WTC11 (cell line): ENCODE results near the gene NSFL1C. TPM values are rescaled to one million over a fixed set of nuclear protein-coding genes. Genes with fewer than 3 reads are reported as not detected.

Source experiments
- ATAC-seq: fragments of 200-7000 bp; cut with Tn5 transposase; 2 replicates; pipeline ENCODE4 v1.10.0; 2021; ENCODE audit warnings: mild to moderate bottlenecking, moderate library complexity
- CTCF ChIA-PET: fragments of 300-600 bp; sonication (Branson Sonifier 250); formaldehyde crosslinking; loops from one replicate; lab custom pipeline; 2021; ENCODE audit warnings: antibody characterized with exemption; lab: Charles Lee
- POLR2A ChIA-PET: fragments of 350-600 bp; sonication (Branson Sonifier 250); formaldehyde crosslinking; loops from one replicate; lab custom pipeline; 2021; ENCODE audit warnings: antibody characterized with exemption; lab: Charles Lee
- DNase-seq: peaks from one replicate; pipeline ENCODE4 v3.0.0; 2021; ENCODE audit warnings: low spot score
- H3K27ac Mint-ChIP-seq: 2 replicates; pipeline ENCODE4 v1.8.0; 2021; ENCODE audit warnings: mixed read lengths
- H3K27me3 Mint-ChIP-seq: 2 replicates; pipeline ENCODE4 v1.8.0; 2021; ENCODE audit warnings: low read depth, mild to moderate bottlenecking, moderate library complexity, mixed read lengths
- H3K36me3 Mint-ChIP-seq: 2 replicates; pipeline ENCODE4 v1.8.0; 2021; ENCODE audit warnings: mixed read lengths
- H3K4me1 Mint-ChIP-seq: 2 replicates; pipeline ENCODE4 v1.8.0; 2022; ENCODE audit warnings: mixed read lengths
- H3K4me3 Mint-ChIP-seq: 2 replicates; pipeline ENCODE4 v1.8.0; 2021; ENCODE audit warnings: mild to moderate bottlenecking, moderate library complexity, mixed read lengths
- H3K9me3 Mint-ChIP-seq: 2 replicates; pipeline ENCODE4 v1.8.0; 2021; ENCODE audit warnings: mixed read lengths
- ATF1 ChIP-seq: sonication (generic); formaldehyde crosslinking; IDR thresholded peaks from 2 replicates; pipeline ENCODE4 v1.8.1; 2023; ENCODE audit warnings: mild to moderate bottlenecking, moderate library complexity, missing genetic modification reagents
- CBFB ChIP-seq: sonication (generic); formaldehyde crosslinking; IDR thresholded peaks from 2 replicates; pipeline ENCODE4 v1.8.1; 2022; ENCODE audit warnings: mild to moderate bottlenecking, low read depth, missing genetic modification reagents
- CREB1 ChIP-seq: sonication (generic); formaldehyde crosslinking; IDR thresholded peaks from 2 replicates; pipeline ENCODE4 v1.8.0; 2023; ENCODE audit warnings: mild to moderate bottlenecking, missing genetic modification reagents
- ELF4 ChIP-seq: sonication (generic); formaldehyde crosslinking; IDR thresholded peaks from 2 replicates; pipeline ENCODE4 v1.8.1; 2022; ENCODE audit warnings: low read depth, mild to moderate bottlenecking, moderate library complexity, missing genetic modification reagents
- ESRRA ChIP-seq: sonication (generic); formaldehyde crosslinking; IDR thresholded peaks from 2 replicates; pipeline ENCODE4 v1.8.1; 2022; ENCODE audit warnings: mild to moderate bottlenecking, missing genetic modification reagents, borderline replicate concordance
- FOXJ3 ChIP-seq: sonication (generic); formaldehyde crosslinking; IDR thresholded peaks from 2 replicates; pipeline ENCODE4 v1.9.0; 2021; ENCODE audit warnings: missing genetic modification reagents, mild to moderate bottlenecking, borderline replicate concordance
- JAZF1 ChIP-seq: fragments of 250-450 bp; sonication (Bioruptor Pico); IDR thresholded peaks from 2 replicates; pipeline ENCODE4 v1.9.0; 2021; ENCODE audit warnings: moderate library complexity, mild to moderate bottlenecking, inconsistent platforms
- JUN ChIP-seq: sonication (generic); formaldehyde crosslinking; IDR thresholded peaks from 2 replicates; pipeline ENCODE4 v1.8.0; 2023; ENCODE audit warnings: mild to moderate bottlenecking, missing genetic modification reagents
- NFYB ChIP-seq: sonication (generic); formaldehyde crosslinking; conservative IDR thresholded peaks from 2 replicates; pipeline ENCODE4 v1.8.0; 2022; ENCODE audit warnings: low read depth, missing genetic modification reagents
- RORB ChIP-seq: fragments of 250-450 bp; sonication (Bioruptor Pico); IDR thresholded peaks from 2 replicates; pipeline ENCODE4 v1.9.0; 2021; ENCODE audit warnings: mild to moderate bottlenecking
- SP1 ChIP-seq: sonication (generic); formaldehyde crosslinking; conservative IDR thresholded peaks from 2 replicates; pipeline ENCODE4 v1.8.1; 2022; ENCODE audit warnings: missing genetic modification reagents
- TP53 ChIP-seq: sonication (generic); formaldehyde crosslinking; IDR thresholded peaks from 2 replicates; pipeline ENCODE4 v1.8.1; 2023; ENCODE audit warnings: mild to moderate bottlenecking, missing genetic modification reagents
- USF1 ChIP-seq: sonication (generic); formaldehyde crosslinking; IDR thresholded peaks from 2 replicates; pipeline ENCODE4 v1.8.0; 2022; ENCODE audit warnings: mild to moderate bottlenecking, missing genetic modification reagents
- ZNF232 ChIP-seq: sonication (generic); formaldehyde crosslinking; IDR thresholded peaks from 2 replicates; pipeline ENCODE4 v1.8.0; 2022; ENCODE audit warnings: mild to moderate bottlenecking, missing genetic modification reagents
- ZNF423 ChIP-seq: fragments of 250-450 bp; sonication (Bioruptor Pico); IDR thresholded peaks from 2 replicates; pipeline ENCODE4 v2.1.2; 2022; ENCODE audit warnings: mild to moderate bottlenecking, moderate library complexity
- total RNA-seq: library from RNA; stranded (reverse); gene quantifications from 3 replicates; pipeline ENCODE4 v1.2.3, GENCODE V29; 2021
- TF ChIP-seq, protein P1 (sequence below): sonication (generic); formaldehyde crosslinking; IDR thresholded peaks from 2 replicates; pipeline ENCODE4 v1.8.0; 2022; ENCODE audit warnings: mild to moderate bottlenecking, missing genetic modification reagents
- TF ChIP-seq, protein P2 (sequence below): fragments of 250-450 bp; sonication (Bioruptor Pico); conservative IDR thresholded peaks from 2 replicates; pipeline ENCODE4 v1.9.0; 2021; ENCODE audit warnings: mild to moderate bottlenecking
- TF ChIP-seq, protein P3 (sequence below): sonication (generic); formaldehyde crosslinking; conservative IDR thresholded peaks from 2 replicates; pipeline ENCODE4 v1.8.1; 2022; ENCODE audit warnings: mild to moderate bottlenecking, missing genetic modification reagents
- TF ChIP-seq, protein P4 (sequence below): fragments of 250-450 bp; sonication (Bioruptor Pico); IDR thresholded peaks from 2 replicates; pipeline ENCODE4 v2.1.2; 2022; ENCODE audit warnings: mild to moderate bottlenecking, moderate library complexity
- TF ChIP-seq, protein P5 (sequence below): sonication (generic); formaldehyde crosslinking; IDR thresholded peaks from 2 replicates; pipeline ENCODE4 v1.8.0; 2023; ENCODE audit warnings: missing genetic modification reagents, mild to moderate bottlenecking, borderline replicate concordance

The NSFL1C gene
- total RNA-seq, 1 experiment from 2014 or later = 85.5 TPM

DNA sequence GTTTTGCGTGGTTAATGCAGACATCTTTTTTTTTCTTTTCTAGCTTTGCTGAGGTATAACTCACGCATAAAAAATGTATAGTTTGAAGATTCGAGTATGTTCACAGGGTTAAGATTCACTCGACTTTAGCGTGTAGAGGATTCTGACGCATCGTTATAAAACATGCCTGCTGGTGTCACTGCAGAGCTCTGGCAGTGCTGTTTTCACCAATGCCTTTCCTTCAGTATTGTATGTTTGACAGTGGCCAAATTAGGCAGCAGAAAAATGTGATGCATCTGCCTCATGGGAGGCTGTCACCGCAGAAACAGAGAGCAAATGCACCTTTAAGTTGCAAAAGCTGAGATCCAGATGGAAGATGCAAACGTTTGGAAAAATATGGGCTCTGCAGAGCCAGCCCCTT is 42.6 kb upstream of the NSFL1C start (continued):
- TF ChIP-seq CREB1 (CRISPR knock-in tag) = no peak
- TF ChIP-seq TP53 (CRISPR knock-in tag) = no peak
- no peak for TF ChIP-seq SP1 (CRISPR knock-in tag)
- TF ChIP-seq ESRRA = no peak

DNA sequence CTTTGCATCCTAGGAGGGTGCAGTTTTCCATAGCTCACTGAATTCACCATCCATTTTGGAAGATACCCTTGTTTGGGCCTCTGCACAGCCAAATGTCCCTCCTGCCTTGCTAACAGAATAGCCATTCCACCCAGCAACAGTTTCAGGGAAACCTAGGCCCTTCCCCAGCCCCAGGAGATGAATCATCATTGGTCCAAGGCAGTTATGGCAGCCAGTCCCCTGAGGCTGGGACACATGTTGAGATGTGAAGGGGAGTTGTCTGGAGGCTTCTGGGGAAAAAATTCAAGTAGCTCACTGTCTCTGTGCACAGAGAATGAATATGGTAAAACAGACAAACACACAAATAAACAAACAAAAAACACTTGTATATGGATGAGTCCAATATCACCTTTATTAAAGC is 41.9 kb upstream of the NSFL1C start:
- Mint-ChIP-seq H3K27ac (no peak overlapping the region), H3K4me1 (no peaks in the 10 kb centered on the region), H3K4me3 (no peak overlapping the region), H3K9me3 (peaks cover 6% of the 10 kb centered on the region), H3K36me3 (no peaks in the 10 kb centered on the region; the same call in 1 of the 2 replicates), H3K27me3 (peaks cover 23% of the 10 kb centered on the region)
- DNase-seq (no peak), ATAC-seq (no peak)
- TF ChIP-seq USF1 (no peak), SP1 (CRISPR knock-in tag) (no peak), ZNF423 (no peak), NFYB (CRISPR knock-in tag) (no peak), FOXJ3 (CRISPR knock-in tag) (no peak), ATF1 (CRISPR knock-in tag) (no peak), CBFB (CRISPR knock-in tag) (no peak), JUN (no peak)
- TF ChIP-seq, protein P1, sequence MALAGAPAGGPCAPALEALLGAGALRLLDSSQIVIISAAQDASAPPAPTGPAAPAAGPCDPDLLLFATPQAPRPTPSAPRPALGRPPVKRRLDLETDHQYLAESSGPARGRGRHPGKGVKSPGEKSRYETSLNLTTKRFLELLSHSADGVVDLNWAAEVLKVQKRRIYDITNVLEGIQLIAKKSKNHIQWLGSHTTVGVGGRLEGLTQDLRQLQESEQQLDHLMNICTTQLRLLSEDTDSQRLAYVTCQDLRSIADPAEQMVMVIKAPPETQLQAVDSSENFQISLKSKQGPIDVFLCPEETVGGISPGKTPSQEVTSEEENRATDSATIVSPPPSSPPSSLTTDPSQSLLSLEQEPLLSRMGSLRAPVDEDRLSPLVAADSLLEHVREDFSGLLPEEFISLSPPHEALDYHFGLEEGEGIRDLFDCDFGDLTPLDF (CRISPR knock-in tag) = no peak
- TF ChIP-seq, protein P2, sequence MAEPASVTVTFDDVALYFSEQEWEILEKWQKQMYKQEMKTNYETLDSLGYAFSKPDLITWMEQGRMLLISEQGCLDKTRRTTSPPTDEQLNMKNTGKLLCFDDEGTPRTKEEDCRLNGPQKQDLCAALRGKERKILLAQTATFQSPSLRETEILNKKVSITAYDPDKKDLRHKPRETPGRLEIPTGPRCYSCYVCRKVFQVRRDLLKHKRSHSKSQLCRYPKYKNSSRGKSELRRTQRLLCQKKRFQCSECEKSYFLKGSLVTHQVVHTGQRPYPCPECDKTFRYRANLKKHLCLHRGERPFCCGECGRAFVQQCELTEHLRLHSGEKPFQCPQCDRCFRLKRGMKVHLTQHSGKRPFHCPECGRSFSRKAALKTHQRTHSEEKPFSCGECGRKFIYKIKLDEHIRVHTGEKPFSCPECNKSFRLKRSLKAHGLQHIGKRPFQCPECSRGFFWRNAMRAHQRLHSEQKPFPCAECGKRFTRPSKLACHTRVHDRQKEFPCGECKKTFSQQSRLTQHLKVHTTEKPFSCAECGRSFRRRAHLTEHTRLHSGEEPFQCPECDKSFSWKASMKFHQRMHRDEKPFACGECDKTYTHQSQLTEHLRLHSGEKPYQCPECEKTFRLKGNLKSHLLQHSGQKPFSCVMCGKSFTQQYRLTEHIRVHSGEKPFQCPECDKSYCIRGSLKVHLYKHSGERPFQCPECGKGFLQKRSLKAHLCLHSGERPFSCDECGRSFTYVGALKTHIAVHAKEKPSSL (CRISPR knock-in tag) = no peak
- TF ChIP-seq, protein P3, sequence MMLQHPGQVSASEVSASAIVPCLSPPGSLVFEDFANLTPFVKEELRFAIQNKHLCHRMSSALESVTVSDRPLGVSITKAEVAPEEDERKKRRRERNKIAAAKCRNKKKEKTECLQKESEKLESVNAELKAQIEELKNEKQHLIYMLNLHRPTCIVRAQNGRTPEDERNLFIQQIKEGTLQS (CRISPR knock-in tag) = no peak
- TF ChIP-seq, protein P4, sequence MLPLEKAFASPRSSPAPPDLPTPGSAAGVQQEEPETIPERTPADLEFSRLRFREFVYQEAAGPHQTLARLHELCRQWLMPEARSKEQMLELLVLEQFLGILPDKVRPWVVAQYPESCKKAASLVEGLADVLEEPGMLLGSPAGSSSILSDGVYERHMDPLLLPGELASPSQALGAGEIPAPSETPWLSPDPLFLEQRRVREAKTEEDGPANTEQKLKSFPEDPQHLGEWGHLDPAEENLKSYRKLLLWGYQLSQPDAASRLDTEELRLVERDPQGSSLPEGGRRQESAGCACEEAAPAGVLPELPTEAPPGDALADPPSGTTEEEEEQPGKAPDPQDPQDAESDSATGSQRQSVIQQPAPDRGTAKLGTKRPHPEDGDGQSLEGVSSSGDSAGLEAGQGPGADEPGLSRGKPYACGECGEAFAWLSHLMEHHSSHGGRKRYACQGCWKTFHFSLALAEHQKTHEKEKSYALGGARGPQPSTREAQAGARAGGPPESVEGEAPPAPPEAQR (CRISPR knock-in tag) = no peak
- ChIA-PET CTCF (interaction anchor here (0.6 to 3.0 kb wide), 7 partner anchors 8 to 292 kb away, joined by 3 to 29 read pairs (median 4); partner anchors contain the start of gene NSFL1C), POLR2A (no interaction called here)

DNA sequence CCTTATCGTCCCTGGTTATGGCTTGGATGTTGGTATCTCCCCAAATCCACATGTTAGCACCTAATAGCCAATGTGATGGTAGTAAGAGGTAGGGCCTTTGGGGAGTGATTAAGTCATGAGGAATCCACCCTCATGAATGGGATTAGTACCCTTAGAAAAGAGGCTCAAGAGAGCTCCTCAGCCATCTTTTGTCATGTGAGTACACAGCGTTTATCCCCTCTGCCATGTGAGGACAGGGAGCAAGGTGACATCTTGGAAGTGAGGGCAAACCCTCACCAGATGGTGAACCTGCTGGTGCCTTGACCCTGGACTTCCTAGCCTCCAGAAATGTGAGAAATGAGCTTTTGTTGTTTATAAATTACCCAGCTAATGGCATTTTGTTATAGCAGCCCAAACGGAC is 40.6 kb upstream of the NSFL1C start:
- no peak overlapping the region for H3K4me3 Mint-ChIP-seq
- no peak for TF ChIP-seq NFYB (CRISPR knock-in tag)
- TF ChIP-seq JAZF1 (CRISPR knock-in tag) = no peak
- TF ChIP-seq, protein P2 (CRISPR knock-in tag) = no peak
- no peak for TF ChIP-seq ESRRA
- TF ChIP-seq, protein P5, sequence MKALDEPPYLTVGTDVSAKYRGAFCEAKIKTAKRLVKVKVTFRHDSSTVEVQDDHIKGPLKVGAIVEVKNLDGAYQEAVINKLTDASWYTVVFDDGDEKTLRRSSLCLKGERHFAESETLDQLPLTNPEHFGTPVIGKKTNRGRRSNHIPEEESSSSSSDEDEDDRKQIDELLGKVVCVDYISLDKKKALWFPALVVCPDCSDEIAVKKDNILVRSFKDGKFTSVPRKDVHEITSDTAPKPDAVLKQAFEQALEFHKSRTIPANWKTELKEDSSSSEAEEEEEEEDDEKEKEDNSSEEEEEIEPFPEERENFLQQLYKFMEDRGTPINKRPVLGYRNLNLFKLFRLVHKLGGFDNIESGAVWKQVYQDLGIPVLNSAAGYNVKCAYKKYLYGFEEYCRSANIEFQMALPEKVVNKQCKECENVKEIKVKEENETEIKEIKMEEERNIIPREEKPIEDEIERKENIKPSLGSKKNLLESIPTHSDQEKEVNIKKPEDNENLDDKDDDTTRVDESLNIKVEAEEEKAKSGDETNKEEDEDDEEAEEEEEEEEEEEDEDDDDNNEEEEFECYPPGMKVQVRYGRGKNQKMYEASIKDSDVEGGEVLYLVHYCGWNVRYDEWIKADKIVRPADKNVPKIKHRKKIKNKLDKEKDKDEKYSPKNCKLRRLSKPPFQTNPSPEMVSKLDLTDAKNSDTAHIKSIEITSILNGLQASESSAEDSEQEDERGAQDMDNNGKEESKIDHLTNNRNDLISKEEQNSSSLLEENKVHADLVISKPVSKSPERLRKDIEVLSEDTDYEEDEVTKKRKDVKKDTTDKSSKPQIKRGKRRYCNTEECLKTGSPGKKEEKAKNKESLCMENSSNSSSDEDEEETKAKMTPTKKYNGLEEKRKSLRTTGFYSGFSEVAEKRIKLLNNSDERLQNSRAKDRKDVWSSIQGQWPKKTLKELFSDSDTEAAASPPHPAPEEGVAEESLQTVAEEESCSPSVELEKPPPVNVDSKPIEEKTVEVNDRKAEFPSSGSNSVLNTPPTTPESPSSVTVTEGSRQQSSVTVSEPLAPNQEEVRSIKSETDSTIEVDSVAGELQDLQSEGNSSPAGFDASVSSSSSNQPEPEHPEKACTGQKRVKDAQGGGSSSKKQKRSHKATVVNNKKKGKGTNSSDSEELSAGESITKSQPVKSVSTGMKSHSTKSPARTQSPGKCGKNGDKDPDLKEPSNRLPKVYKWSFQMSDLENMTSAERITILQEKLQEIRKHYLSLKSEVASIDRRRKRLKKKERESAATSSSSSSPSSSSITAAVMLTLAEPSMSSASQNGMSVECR = no peak
- TF ChIP-seq RORB (CRISPR knock-in tag) = no peak
- no peak for TF ChIP-seq ELF4 (CRISPR knock-in tag)
- TF ChIP-seq ZNF232 = no peak
- TF ChIP-seq, protein P3 (CRISPR knock-in tag) = no peak

More for the DNA sequence above, 40.6 kb upstream of the NSFL1C start:
- H3K9me3 Mint-ChIP-seq = peaks cover 9% of the 10 kb centered on the region
- H3K27me3 Mint-ChIP-seq = peaks cover 30% of the 10 kb centered on the region
- DNase-seq (no peak), ATAC-seq (no peak)
- H3K4me1 Mint-ChIP-seq = no peaks in the 10 kb centered on the region
- POLR2A ChIA-PET = no interaction called here
- CTCF ChIA-PET = interaction anchor here (1.7 to 3.0 kb wide), 2 partner anchors 41 to 295 kb away, joined by 5 to 11 read pairs; partner anchors contain the start of gene NSFL1C
- H3K27ac Mint-ChIP-seq = no peak overlapping the region
- H3K36me3 Mint-ChIP-seq = peaks cover 7% of the 10 kb centered on the region
